H9 (cell line): ENCODE data around the gene ITGB3. TPM values are rescaled to one million over a fixed set of nuclear protein-coding genes. Genes with fewer than 3 reads are reported as not detected.
"Not testable (repeated sequence)": the region's sequence is repeated elsewhere in the genome, so short reads cannot be mapped to it uniquely, and the experiment has no call there.

Source experiments
- DNase-seq: peaks from one replicate; pipeline ENCODE4 v3.0.0-alpha.2; 2017
- H2AFZ ChIP-seq: one replicate; pipeline ENCODE4 v1.6.1; 2013; ENCODE audit warnings: mild to moderate bottlenecking, low read length, control low read depth, moderate library complexity
- H2AK5ac ChIP-seq: 2 replicates; pipeline ENCODE4 v1.6.1; 2013; ENCODE audit warnings: low read length, control low read depth, mixed read lengths; ENCODE audit not compliant: insufficient read length
- H2BK120ac ChIP-seq: one replicate; pipeline ENCODE4 v1.6.1; 2013; ENCODE audit warnings: low read depth, mild to moderate bottlenecking, low read length, control low read depth, inconsistent platforms; ENCODE audit not compliant: poor library complexity, severe bottlenecking
- H2BK12ac ChIP-seq: 2 replicates; pipeline ENCODE4 v1.6.1; 2013; ENCODE audit warnings: low read length, control low read depth, mixed read lengths, low read depth; ENCODE audit not compliant: insufficient read length
- H2BK15ac ChIP-seq: 2 replicates; pipeline ENCODE4 v1.6.1; 2013; ENCODE audit warnings: low read depth, low read length, control low read depth
- H2BK20ac ChIP-seq: one replicate; pipeline ENCODE4 v1.6.1; 2013; ENCODE audit warnings: low read depth, mild to moderate bottlenecking, low read length, control low read depth, inconsistent platforms; ENCODE audit not compliant: poor library complexity, severe bottlenecking
- H2BK5ac ChIP-seq: 2 replicates; pipeline ENCODE4 v1.6.1; 2013; ENCODE audit warnings: low read length, control low read depth, mixed read lengths; ENCODE audit not compliant: insufficient read length
- H3K14ac ChIP-seq: 2 replicates; pipeline ENCODE4 v1.6.1; 2013; ENCODE audit warnings: low read length, control low read depth; ENCODE audit not compliant: insufficient read depth
- H3K18ac ChIP-seq: 2 replicates; pipeline ENCODE4 v1.6.1; 2013; ENCODE audit warnings: low read depth, mild to moderate bottlenecking, mixed read lengths, low read length, control low read depth; ENCODE audit not compliant: insufficient read length
- H3K23ac ChIP-seq: 2 replicates; pipeline ENCODE4 v1.6.1; 2013; ENCODE audit warnings: low read length, control low read depth, mixed read lengths, low read depth; ENCODE audit not compliant: insufficient read length
- H3K23me2 ChIP-seq: 2 replicates; pipeline ENCODE4 v1.6.1; 2013; ENCODE audit warnings: low read depth, mild to moderate bottlenecking, mixed read lengths, low read length, control low read depth; ENCODE audit not compliant: insufficient read length, poor library complexity, severe bottlenecking
- H3K27ac ChIP-seq: 2 replicates; pipeline ENCODE4 v1.5.1; 2013; ENCODE audit warnings: low read length, control low read depth, mixed read lengths, low read depth; ENCODE audit not compliant: insufficient read length
- H3K27me3 ChIP-seq: 2 replicates; pipeline ENCODE4 v1.6.1; 2013; ENCODE audit warnings: low read length, control low read depth, inconsistent platforms; ENCODE audit not compliant: insufficient read depth
- H3K4ac ChIP-seq: 2 replicates; pipeline ENCODE4 v1.6.1; 2013; ENCODE audit warnings: low read depth, mild to moderate bottlenecking, control low read depth, inconsistent platforms, low read length, moderate library complexity
- H3K4me1 ChIP-seq: 2 replicates; pipeline ENCODE4 v1.6.1; 2013; ENCODE audit warnings: low read length, control low read depth, inconsistent platforms; ENCODE audit not compliant: insufficient read depth
- H3K4me2 ChIP-seq: 2 replicates; pipeline ENCODE4 v1.6.1; 2013; ENCODE audit warnings: low read length, control low read depth, mixed read lengths; ENCODE audit not compliant: insufficient read length, insufficient read depth
- H3K56ac ChIP-seq: 2 replicates; pipeline ENCODE4 v1.6.1; 2013; ENCODE audit warnings: low read depth, mild to moderate bottlenecking, mixed read lengths, low read length, control low read depth; ENCODE audit not compliant: insufficient read length
- H3K79me1 ChIP-seq: 2 replicates; pipeline ENCODE4 v1.6.1; 2013; ENCODE audit warnings: low read depth, mild to moderate bottlenecking, moderate library complexity, low read length, control low read depth, inconsistent platforms; ENCODE audit not compliant: insufficient read depth, poor library complexity, severe bottlenecking
- H3K79me2 ChIP-seq: 2 replicates; pipeline ENCODE4 v1.6.1; 2013; ENCODE audit warnings: low read length, control low read depth, inconsistent platforms; ENCODE audit not compliant: insufficient read depth
- H3K9ac ChIP-seq: 2 replicates; pipeline ENCODE4 v1.6.1; 2013; ENCODE audit warnings: low read length, control low read depth, mixed read lengths; ENCODE audit not compliant: insufficient read length; ENCODE audit errors: extremely low read depth
- H3K9me3 ChIP-seq: one replicate; pipeline ENCODE4 v1.6.1; 2013; ENCODE audit warnings: low read depth, low read length, inconsistent platforms; ENCODE audit not compliant: control insufficient read depth
- H3T11ph ChIP-seq: one replicate; pipeline ENCODE4 v1.6.1; 2013; ENCODE audit warnings: mild to moderate bottlenecking, low read length, control low read depth, inconsistent platforms
- H4K20me1 ChIP-seq: one replicate; pipeline ENCODE4 v1.6.1; 2013; ENCODE audit not compliant: control insufficient read depth, insufficient read length, insufficient read depth
- H4K5ac ChIP-seq: 2 replicates; pipeline ENCODE4 v1.6.1; 2013; ENCODE audit warnings: low read depth, mild to moderate bottlenecking, mixed read lengths, low read length, control low read depth; ENCODE audit not compliant: insufficient read length
- H4K8ac ChIP-seq: replicated peaks from 2 replicates; pipeline ENCODE4 v1.6.1; 2013; ENCODE audit warnings: low read length, control low read depth, mixed read lengths, low read depth; ENCODE audit not compliant: insufficient read length
- H4K91ac ChIP-seq: 2 replicates; pipeline ENCODE4 v1.6.1; 2013; ENCODE audit warnings: low read depth, mild to moderate bottlenecking, moderate library complexity, mixed read lengths, low read length, control low read depth; ENCODE audit not compliant: insufficient read length
- H3K27ac Mint-ChIP-seq, 3 experiments: 2 replicates in 2 of 3; 3 replicates in 1 of 3; pipeline ENCODE4 v1.8.0; 2020 to 2021; ENCODE audit warnings: mixed read lengths in 3 of 3, mild to moderate bottlenecking in 1 of 3, moderate library complexity in 1 of 3
- H3K27me3 Mint-ChIP-seq: 2 replicates; pipeline ENCODE4 v1.8.0; 2021; ENCODE audit warnings: low read depth, mild to moderate bottlenecking, moderate library complexity, mixed read lengths
- H3K36me3 Mint-ChIP-seq, 3 experiments: 2 replicates in 2 of 3; 3 replicates in 1 of 3; pipeline ENCODE4 v1.8.0; 2020 to 2021; ENCODE audit warnings: low read depth in 3 of 3, mixed read lengths in 3 of 3; ENCODE audit not compliant: insufficient read depth in 1 of 3
- H3K4me1 Mint-ChIP-seq, 2 experiments: 2 replicates each; pipeline ENCODE4 v1.8.0; 2020; ENCODE audit warnings: mixed read lengths in 2 of 2
- H3K4me3 Mint-ChIP-seq, 2 experiments: 2 replicates in 1 of 2; 3 replicates in 1 of 2; pipeline ENCODE4 v1.8.0; 2020 to 2021; ENCODE audit warnings: mild to moderate bottlenecking in 2 of 2, mixed read lengths in 2 of 2, moderate library complexity in 1 of 2
- H3K9me3 Mint-ChIP-seq, 2 experiments: 2 replicates in 1 of 2; 3 replicates in 1 of 2; pipeline ENCODE4 v1.8.0; 2020; ENCODE audit warnings: mild to moderate bottlenecking in 2 of 2, mixed read lengths in 2 of 2, moderate library complexity in 1 of 2
- WGBS: extraction: QIAGEN DNeasy Blood & Tissue Kit; methylation state at CpG from one replicate; pipeline ENCODE4 v1.1.7; 2013; ENCODE audit warnings: missing lambda C conversion rate, low lambda C conversion rate, mixed read lengths; ENCODE audit not compliant: insufficient read length; ENCODE audit errors: extremely low coverage; 5-methylcytosine and 5-hydroxymethylcytosine counted together
- total RNA-seq: library from RNA; stranded (reverse); gene quantifications from 2 replicates; pipeline ENCODE4 v1.2.1, GENCODE V29; 2021

The ITGB3 gene
- total RNA-seq, 1 experiment from 2014 or later = not detected

DNA sequence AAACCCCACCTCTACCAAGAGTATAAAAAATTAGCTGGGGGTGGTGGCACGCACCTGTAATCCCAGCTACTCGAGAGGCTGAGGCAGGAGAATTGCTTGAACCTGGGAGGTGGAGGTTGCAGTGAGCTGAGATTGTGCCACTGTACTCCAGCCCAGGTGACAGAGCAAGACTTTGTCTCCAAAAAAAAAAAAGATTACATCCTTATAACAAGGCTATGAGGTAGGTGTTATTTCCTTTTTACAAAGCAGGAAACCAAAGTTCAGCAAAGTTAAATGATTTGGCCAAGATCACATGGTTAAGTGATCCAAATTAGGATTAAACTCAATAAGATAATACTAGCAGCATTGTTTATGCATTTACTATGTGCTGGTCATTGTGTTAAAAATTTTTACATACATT is 36.3 kb upstream of the ITGB3 start:
- H3K27ac Mint-ChIP-seq, H3K56ac ChIP-seq, H2BK15ac ChIP-seq, H3K9me3 Mint-ChIP-seq, H3K14ac ChIP-seq, H3K4me2 ChIP-seq, H4K20me1 ChIP-seq, H4K5ac ChIP-seq, H2AFZ ChIP-seq, H4K91ac ChIP-seq, H2BK20ac ChIP-seq, H2BK12ac ChIP-seq, H3K18ac ChIP-seq, H4K8ac ChIP-seq, H3K27me3 ChIP-seq, H3K4me1 ChIP-seq, H3K4me3 Mint-ChIP-seq, H3K9ac ChIP-seq, H2AK5ac ChIP-seq, H3K9me3 ChIP-seq, H3K23me2 ChIP-seq, H3T11ph ChIP-seq, H2BK120ac ChIP-seq, H3K79me2 ChIP-seq, H3K36me3 Mint-ChIP-seq, H2BK5ac ChIP-seq, H3K27ac ChIP-seq, H3K4ac ChIP-seq, DNase-seq, H3K79me1 ChIP-seq, H3K23ac ChIP-seq: not testable (repeated sequence)
- Mint-ChIP-seq H3K27me3 (peaks cover 16% of the 10 kb centered on the region), H3K4me1 (peaks cover 19 to 26% of the 10 kb centered on the region in 2 experiments)
- WGBS = no CpG with 5 or more reads among the region's 2 CpGs
